Activated T-cell treated with anti-CD3 and anti-CD28 coated beads for 4 hours (primary cell): ENCODE results near the gene CHRNA3.

Experiments
- DNase-seq: peaks from one replicate; pipeline ENCODE4 v3.0.0-alpha.2; 2020

The CHRNA3 gene

DNA sequence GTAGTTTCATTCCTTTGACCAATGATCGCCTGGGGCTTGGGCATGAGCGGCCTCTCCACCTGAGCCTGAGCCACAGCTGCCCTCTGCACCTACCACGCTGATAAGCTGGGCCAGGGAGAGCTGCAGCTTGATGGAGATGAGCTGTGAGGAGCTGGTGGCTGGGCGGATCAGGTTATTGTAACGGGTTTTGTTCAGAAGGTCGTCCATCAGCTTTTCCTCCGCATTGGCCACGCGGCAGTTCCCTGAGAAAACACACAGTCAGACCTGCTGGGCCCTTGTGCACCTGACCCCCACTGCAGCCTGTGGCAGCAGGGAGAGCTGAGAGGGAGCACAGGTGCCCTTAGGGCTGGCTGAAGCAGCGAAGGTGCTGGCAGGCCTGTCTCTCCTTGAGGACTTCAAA lies 14.6 kb upstream of the CHRNA3 start:
- no peak for DNase-seq

DNA sequence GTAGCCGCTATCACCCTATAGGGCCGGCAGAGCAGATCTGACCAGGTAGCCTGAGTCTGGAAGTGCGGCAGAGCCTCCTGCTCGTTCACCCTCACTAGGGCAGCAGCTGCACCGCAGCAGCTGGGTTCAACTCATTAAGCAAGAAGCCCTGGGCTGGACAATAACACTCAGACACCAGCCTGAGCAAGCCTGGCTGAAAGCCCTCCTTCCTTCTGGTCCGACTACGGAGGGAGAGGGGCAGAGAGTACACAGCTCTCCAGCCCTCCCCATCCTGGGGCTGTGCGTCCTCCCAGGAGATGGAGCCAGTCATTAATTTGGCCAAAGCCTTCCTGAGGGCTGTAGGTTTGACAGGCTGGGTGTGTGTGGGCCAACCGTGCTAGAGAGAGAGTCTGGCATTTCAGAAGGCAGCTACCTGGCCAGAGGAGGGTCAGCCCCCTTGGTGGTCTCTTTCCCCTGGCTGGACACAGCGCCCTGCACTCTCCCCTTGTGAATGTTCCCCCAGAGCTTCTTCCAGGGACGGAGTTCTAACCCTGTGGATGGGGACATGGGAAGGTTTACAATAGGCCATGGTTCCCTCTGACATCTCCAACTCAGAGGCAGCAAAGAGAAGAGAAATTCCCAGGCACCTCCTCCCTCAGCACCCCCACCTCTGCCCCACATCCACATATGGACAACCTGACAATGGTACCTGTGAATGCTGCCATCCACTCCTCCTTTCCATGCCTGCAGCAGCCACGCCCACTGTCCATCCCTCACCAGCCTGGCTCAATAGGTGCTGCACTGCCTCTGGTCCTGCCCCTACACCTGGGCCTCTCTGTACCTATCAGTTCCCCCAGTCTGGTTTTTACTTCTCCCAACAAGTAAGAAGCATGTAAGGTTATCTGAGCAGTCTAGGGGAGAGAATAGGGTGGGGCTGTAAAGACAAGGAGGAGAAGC lies 13.7 kb upstream of the CHRNA3 start:
- DNase-seq: no peak

DNA sequence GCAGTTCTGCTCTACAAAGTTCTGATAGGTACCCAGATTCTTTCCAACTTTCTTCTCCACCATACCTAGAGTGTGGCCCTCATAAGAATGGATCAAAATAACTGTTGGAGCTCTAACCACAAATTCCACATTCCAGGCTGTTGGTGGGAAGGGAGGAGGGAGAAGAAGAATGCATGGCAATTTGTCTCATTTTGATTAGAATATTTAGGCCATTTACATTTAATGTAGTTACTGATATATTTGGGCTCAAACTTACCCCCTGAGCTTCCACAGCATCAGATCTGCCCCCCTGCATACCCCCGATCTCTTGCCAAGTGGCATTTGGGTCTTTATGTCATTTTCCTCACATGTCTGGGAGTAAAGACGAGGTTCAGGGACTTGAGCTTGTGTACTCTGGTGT lies 12.6 kb upstream of the CHRNA3 start:
- no peak for DNase-seq

DNA sequence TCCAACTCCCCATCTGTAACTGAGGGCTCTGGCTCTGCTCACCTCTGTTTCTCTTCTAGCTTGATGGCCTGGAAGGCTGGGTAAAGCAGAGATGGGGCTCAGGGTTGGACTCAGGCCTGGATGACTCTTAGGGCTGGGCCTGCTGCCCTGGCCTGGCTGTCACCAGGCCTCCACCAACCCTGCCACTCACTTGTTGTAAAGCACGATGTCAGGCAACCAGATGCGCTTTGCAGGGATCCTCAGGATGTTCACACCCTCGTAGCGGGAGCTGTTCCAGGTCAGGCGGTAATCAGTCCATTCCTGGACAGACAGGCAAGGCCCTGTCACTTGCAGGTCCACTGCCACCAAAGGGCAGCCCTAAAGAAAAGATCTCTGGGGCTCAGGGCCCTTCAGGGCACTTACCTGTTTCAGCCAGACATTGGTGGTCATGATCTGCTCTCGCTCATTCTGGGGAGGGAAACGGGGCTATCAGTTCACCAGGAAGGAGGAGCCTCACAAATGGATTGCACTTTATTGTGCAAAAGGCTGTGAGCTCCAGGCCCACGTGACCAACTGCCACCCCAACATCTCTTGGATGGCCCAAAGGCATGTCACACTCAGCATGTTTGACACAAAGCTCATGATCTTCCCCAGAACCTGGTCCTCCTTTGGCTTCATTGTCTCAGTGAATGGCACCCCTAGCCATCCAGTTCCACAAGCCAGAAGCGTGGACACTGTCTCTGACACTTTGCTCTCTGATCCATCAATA lies 10.3 kb upstream of the CHRNA3 start:
- DNase-seq: no peak

DNA sequence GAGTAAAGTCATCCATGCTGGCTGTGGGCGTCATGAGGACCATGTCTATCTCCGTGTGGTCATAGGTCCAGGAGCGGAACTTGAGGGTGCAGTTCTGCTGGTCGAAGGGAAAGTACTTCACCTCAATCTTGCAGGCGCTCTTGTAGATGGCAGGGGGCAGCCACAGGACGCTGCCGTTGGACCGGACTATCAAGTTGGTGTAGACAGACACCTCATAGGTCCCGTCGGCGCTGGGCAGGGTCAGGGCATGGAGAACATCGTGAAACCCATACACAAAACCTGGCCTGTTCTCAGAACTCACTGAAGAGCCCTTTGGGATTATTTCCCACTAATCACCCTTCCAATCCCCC lies 8.9 kb upstream of the CHRNA3 start:
- DNase-seq: no peak

DNA sequence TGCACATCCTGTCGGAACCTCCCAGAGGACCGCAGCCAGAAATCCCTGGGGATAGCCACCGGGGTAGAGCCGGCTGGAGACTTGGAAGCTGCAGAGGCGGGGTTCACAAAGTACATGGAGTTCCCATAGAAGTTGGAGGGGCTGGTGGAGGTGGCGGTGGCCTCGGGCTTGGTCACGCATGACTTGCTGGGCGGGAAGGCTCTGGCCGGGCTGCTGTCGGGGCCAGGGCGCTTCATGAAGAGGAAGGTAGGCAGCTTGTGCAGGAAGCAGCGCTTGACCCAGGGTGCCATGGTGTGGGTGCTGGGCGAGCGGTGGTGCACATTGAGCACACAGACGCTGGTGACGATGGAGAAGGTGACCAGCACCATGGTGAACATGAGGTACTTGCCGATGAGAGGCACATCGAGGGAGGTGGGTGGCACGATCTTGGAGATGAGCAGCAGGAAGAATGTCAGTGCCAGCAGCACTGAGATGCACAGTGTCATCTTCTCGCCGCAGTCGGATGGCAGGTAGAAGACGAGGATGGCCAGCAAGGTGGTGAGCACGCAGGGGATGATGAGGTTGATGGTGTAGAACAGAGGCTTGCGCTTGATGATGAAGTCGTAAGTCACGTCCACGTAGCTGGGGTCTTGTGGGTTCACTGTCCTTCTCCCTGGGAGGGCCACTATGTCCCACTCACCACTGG lies 8.4 kb upstream of the CHRNA3 start:
- DNase-seq: no peak

DNA sequence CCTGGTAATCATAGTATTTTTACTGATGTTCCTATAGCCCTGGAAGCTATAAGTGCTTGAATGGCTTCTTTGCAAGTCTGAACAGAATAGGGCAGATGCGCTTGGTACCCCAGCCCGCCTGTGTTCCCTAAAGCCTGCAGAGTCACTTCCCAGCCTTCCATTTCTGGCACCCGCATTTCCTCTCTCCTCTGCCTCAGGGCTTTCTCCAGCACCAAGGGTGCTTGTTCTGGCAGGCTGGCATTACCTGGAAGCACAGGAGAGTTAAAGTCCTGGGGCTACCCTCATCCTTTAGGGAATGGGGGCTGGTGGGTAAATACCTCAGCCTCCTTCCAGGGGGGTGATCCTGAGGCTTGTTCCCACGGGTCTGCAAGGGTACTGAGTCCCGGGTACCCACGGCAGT lies 7.4 kb upstream of the CHRNA3 start:
- DNase-seq: no peak

DNA sequence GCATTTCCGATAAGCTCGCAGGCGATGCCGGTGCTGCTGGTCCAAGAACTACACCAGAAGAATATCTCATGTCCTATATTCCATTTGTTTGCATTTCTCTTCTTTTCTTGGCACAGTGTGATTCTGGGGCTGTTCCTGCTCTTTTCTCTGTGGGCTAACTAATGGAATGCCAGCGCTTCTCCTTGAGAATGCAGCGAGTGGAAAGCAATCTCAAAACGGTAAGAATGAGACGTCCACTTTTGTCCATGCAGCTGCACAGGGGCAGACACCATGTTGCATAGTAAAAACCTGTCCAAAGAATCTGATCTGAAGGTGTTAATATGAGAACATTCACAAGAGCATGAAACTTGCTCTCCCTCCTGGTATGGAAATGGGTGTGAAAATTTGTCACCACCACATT lies 6.6 kb upstream of the CHRNA3 start:
- DNase-seq: no peak

DNA sequence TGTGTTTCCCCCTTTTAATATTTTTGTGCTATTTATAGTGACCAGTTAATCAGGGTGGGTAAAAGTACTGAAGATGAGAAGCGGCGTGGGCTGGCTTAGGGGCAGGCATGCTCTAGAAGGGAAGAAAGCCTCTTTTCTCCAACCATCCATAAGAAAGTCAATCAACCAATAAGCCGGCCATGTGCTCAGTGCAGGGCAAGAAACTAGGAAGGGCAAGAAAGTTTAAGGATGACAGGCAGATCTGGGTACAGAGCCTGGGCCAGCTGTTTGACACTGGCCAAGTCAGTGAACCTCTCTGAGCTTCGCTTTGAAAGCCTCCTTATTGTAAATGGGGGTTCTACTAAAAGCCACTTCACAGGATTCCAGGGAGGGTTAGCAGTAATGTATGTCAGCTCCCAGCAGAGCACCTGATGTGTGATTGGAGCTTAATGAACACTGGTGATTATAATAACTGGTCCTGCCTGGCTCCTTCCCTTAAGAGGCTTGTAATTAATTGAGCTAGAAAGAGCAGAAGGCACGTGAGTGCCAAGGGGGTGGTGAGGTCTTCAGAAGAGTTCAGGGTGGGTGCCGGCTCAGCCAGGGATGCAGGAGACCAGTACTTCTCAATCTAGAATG lies 5.7 kb upstream of the CHRNA3 start:
- DNase-seq: no peak

DNA sequence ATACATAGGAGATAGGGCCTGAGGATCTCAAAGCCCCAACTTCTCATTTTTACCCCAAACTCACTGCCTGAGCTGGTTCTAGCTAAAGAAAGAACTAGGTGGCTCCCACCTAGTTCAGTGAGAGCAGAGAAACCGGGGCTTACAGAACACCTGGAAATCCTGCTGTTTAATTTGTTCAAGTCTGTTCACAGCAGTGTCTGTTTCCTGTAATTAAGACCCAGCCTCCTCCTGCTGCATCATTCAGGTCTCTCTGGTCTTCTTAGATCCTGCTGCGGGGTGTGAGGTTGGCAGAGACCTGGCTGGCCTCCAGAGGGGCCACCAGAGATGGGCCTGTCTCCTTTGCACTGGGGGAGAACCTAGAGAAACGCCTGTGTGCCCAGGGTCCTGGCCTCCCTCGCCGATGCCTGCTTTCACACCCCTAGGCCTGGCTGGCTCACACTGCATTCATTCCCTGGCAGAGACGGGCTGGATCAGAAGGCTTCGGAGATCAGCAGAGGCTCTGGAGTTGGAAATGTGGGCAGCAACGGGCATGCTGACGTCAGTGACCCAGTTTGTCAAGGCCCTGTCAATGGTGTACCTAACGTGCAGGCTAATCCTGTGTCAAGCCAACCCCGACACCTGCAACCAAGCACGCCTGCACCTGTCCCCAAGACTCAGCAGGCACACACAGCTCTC lies 4.9 kb upstream of the CHRNA3 start:
- DNase-seq: no peak

DNA sequence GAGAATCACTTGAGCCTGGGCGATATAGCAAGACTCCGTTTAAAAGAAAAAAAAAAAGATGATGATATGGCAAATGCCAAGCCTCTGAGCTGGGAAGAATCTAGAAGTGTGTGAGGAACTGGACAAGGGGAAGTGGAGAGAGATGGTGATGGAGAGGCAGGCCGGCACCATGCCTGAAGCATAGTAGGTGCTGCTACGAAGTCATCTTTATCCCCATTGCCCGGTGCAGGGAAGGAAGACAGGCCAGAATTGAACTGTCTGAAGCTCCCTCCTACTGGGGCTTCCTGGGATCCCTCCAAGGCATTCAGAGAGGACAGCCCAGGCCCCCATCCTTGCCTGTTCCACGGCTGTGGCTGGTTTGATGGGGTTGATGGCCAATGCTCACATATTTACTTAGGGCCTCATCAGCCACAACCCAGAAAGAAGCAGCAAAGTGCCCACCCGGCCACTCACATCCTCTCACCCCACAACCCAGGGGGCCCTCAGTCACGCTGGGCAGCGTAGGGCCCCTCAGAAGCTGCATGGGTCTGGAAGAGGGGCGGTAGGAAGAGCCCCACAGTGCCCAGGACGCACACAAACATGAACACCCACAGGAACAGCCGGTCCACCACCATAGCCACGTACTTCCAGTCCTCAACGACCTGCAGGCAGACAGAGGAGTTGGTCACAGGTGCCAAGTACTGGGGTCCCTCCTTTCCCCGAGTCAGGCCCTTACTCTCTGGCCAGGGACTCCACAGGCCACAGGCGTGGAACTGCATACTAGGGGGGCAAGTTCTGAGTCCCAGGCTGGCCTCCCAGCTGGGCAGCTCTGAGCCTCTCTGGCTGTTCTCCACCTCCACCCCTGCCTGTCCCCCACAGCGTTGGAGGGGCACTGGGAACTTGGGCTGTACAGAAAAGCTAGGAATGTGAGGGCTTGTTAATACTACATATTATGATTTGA lies 4.1 kb upstream of the CHRNA3 start:
- DNase-seq: no peak

DNA sequence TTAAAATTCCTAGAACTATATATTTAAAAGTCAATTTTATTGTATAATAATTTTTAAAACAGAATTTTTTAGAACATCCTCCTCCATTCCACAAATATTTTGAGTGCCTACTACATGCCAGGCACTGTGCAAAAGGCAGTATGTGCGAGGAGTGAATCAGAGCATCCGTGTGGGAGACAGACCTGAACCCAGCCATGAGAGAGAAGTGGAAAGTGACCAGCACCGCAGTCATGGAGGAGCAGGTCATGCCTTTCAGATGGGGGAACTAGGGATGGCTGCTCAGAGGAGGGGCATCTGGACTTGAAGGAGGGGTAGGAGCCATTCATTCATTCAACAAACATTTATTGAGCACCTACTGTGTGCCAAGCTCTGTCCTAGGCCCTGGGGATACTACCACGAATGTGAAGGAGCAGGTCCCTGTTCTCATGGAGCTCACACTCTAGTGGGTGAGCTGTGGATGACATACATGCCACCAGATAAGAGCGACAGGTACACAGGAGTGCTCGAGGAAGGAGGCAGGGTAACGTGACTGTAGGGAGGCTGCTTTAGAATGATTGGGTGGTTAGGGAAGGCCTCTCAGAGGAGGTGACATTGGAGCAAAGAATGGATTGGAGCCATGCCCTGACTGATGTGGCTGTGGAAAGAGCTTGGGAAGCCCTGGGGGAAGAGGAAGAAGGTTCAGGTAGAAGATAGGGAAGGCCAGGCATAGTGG lies 3.1 kb upstream of the CHRNA3 start:
- no peak for DNase-seq

DNA sequence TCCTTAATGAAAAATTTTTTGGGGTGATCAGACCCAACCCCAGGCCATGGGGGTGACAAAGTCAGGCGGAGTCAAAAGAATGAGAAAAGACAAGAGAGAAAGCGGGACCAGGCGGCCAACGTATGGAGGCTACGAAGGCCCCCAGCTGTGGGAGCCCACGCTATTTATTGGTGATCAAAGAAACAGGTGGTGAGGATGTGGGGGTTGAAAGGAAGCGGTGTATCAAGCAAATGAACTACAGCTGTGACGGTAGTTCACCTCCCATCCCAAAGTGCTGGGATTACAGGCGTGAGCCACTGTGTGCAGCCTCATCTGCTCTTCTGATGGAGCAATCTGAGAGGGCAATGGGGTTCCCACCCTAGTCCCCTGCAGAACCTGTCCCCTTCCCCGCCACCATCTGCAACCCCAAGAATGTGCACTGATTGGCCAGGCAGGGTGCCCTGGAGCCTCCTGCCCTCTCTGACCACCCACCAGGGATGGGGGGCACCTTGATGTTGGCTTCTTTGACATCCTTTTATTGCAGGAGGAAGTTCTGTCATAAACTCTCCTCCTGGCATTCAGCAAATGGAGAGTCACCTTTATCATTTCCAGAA lies 1.1 kb upstream of the CHRNA3 start:
- no peak for DNase-seq

DNA sequence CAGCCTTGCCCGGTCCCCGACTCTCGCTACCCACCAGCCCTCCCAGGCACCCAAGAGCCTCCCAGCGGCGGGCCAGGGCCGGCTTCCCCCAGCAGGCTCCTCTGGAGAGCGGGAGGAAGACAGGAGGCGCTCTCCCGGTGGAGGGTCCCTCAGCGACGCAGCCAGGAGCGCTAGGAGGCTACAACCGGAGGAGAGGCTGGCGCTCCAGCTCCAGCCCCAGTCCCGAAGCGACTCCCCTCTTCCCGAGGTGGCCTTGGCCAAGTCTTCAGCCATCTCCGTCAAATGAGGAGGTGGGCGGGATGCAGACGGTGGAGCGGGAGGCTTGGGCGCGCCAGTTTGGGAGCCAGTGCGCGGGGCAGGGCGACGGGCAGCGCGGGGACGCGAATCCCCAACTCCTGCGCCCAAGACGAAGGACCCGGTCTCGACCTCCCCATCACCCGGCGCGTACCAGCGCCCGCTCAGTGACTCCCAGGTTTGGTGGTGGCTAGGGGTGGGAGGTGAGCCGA lies 722 bp downstream of the CHRNA3 start:
- DNase-seq: no peak

DNA sequence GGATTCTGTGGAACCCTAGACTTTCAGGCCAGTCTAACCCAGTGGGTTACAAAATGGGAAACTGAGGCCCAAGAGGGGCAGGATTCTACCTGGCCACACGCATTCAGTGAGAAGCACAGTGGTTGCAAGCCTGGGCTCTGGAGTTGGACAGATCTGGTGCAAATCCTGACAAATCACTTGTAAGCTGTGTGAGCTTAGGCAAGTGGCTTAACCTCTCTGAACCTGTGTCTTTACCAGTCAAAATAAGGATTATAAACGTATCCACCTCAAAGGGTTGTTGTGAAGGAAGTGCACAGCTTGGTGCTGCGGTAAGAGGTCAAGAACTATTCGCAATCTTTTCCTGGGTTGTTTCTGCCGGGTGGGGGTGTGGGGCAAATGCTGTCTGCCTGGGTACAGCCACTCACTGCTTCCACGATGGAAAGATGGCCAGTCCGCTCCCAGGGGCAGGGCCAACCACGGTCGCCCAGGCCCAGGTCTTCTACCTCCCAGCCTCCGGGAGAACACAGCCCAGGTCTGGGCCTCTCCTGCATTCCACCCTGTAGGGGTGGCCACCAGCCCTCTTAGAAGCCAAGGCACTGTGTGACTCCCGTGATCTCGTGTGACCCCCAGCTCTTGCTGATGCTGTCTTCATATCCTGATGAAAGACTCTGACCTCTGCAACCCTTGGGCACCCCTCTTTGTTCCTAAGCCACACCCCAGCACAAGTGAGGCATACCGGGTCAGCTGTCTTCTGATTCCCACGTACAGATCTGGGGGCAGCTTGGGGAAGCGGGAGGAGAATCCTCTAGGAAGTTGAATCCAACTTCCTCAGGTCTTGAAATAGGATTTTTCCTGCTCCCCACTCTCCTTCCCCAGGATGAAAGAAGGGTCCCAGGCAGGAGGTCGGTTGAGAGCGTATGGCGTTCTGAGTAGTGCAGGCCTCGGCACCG lies 1.5 kb downstream of the CHRNA3 start:
- DNase-seq: no peak

DNA sequence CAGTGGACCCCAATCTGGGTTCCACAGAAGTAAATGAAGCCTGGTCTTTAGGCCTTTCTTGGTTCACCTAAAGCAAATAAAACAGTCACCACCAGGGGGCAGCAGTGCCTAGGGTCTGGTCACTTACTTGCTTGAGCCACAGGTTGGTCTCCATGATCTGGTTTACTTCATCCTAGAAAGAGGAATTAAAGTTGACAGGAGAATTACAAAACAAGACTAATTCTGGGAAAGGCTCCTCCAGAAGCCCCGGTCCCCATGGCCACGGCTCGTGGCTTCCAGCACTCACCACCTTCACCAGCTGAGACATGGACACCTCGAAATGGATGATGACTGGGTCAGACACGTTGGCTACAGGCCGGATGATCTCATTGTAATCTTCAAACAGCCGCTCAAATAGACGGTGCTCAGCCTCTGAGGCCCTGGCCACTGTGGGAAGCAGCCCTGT lies 2.3 kb downstream of the CHRNA3 start:
- peak; percentile 84 for DNase-seq

DNA sequence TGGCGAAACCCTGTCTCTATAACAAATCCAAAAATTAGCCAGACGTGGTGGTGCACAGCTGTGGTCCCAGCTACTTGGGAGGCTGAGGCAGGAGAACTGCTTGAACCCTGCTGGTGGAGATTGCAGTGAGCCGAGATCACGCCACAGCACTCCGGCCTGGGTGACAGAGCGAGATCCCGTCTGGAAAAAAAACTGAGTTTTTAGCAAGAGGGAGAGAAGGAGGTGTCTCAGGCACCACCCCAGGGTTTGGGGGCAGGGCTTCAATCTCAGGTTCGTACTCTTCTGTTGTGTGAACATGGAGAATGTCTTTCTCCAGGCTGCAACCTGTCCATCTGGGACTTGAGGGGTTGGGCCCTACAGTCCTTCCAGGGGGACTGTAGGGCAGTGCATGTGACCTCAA lies 2.7 kb downstream of the CHRNA3 start:
- DNase-seq: no peak

DNA sequence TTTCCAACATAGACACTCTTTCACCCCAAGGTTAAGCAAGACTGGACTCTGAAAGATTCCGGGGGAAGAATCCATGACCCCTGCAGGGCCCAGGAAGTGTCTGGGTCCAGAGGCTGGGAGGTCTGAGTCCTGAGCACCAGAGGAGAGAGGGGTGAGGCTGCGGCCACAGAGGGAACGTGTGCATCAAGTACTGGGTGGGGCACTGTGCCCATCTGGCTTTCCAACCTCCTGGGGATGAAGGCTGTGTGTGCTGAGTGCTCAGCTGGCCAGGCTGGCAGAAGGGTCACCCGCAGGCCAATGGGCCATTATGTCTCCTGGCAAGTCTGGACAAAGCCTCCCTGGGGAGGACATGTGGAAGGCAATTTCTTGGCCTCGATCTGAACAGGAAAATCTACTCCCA lies 3.3 kb downstream of the CHRNA3 start:
- DNase-seq: no peak

DNA sequence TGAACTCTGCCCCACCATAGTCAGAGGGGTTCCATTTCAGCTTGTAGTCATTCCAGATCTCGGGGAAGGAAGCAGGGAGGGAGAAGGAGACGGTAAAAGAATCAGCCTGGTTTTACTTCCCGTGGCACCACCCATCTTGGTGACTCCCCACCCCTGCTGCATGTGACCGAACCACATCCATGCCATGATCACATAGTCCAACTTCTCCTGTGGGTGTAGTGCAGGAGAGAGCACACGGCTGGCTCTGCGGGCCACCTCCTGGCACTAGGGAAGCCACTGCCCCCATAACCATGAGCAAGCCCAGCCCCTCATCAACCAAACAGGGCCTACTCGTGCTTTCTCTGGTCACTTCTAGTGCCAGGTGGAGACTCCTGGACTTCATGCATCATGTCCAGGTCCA lies 3.7 kb downstream of the CHRNA3 start:
- DNase-seq: no peak
